GM19240 (cell line): ENCODE data around the gene ZNF44.

Experiments
- DNase-seq: peaks from one replicate; pipeline ENCODE4 v3.0.0; 2011; ENCODE audit warnings: low spot score; ENCODE audit not compliant: insufficient read length

Gene ZNF44

GRCh38 chr19:12265921-12266704 is 28.6 kb downstream of the ZNF44 start:
- DNase-seq: no peak

- no peak for DNase-seq
Measured at GRCh38 chr19:12261554-12261953, 33.1 kb downstream of the ZNF44 start.

GRCh38 chr19:12260861-12261260 is 33.8 kb downstream of the ZNF44 start:
- DNase-seq: no peak

- no peak for DNase-seq
Measured at GRCh38 chr19:12260236-12260635, 34.4 kb downstream of the ZNF44 start.

- DNase-seq: no peak
Measured at GRCh38 chr19:12255372-12255771, 39.3 kb downstream of the ZNF44 start.

- DNase-seq: no peak
Measured at GRCh38 chr19:12247644-12248222, 47.0 kb downstream of the ZNF44 start.

- DNase-seq: no peak
Measured at GRCh38 chr19:12244370-12244769, 50.3 kb downstream of the ZNF44 start.

- no peak for DNase-seq
Measured at GRCh38 chr19:12237143-12237839, 57.4 kb downstream of the ZNF44 start.

GRCh38 chr19:12232961-12233360 is 61.7 kb downstream of the ZNF44 start:
- DNase-seq: no peak

- no peak for DNase-seq
Measured at GRCh38 chr19:12230751-12231733, 63.6 kb downstream of the ZNF44 start.

- DNase-seq: no peak
Measured at GRCh38 chr19:12229990-12230389, 64.7 kb downstream of the ZNF44 start.

- no peak for DNase-seq
Measured at GRCh38 chr19:12224676-12225075, 70.0 kb downstream of the ZNF44 start.

GRCh38 chr19:12222980-12223630 is 71.6 kb downstream of the ZNF44 start:
- DNase-seq: no peak
